Measurements from ENCODE around the gene CDK8. TPM values are rescaled to one million over a fixed set of nuclear protein-coding genes. Genes with fewer than 3 reads are reported as not detected.

Gene CDK8
- total and polyA plus RNA-seq, 2 donors (not counting 3 experiments of a cell fraction or from before 2014, with no cell fraction given) = 12.2 to 13.3 TPM

DNA sequence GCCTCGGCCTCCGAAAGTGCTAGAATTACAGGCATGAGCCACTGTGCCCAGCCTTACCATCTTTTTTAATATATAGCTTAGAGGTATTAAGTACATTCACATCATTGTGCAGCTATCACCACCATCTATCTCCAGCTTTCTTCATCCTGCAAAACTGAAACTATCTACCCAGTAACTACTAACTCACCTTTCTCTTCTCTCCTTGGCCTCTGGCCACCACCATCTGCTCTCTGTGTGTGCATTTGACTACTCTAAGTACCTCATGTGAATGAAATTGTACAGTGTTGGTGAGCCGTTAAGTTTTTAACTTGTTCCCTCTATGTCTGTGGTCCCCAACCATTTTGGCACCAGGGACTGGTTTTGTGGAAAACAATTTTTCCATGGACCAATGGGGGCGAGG, 56.1 kb downstream of the CDK8 start:
- CTCF ChIA-PET = interaction anchor here (1.2 kb wide), 1 partner anchor 125 kb away, joined by 3 read pairs; no protein-coding TSS in a partner anchor
- dilution Hi-C loops (cut with MboI; ENCODE audit: extremely low pct_ligation_motif_present, low sequenced_read_pairs) = no loop called here

More for the DNA sequence above, 56.1 kb downstream of the CDK8 start:
- FAIRE-seq (no peak), DNase-seq (ENCODE audit: low read depth, low spot score) (no peak)
- no peak overlapping the region for H3K27ac ChIP-seq (ENCODE audit: insufficient read depth, low read depth, low read length)
- peaks cover 14% of the 10 kb centered on the region for H3K79me2 ChIP-seq (ENCODE audit: control insufficient read depth, insufficient read depth, low read length)
- POLR2A ChIA-PET = no interaction called here
- H4K20me1 ChIP-seq (replicated peaks; ENCODE audit: control insufficient read depth, extremely low read depth, insufficient read depth, low read length) = peaks cover 2% of the 10 kb centered on the region
- no peaks in the 10 kb centered on the region for H3K36me3 ChIP-seq (ENCODE audit: control insufficient read depth in 2 of 2, extremely low read depth in 1 of 2, insufficient read depth in 2 of 2, low read length in 2 of 2)
- H3K9ac ChIP-seq (replicated peaks; ENCODE audit: extremely low read depth, insufficient read depth, low read length) = no peak overlapping the region
- TF ChIP-seq MYC (IDR thresholded peaks at IDR 0.05; ENCODE audit: low read depth, low read length) (no peak), JUN (IDR thresholded peaks at IDR 0.05; ENCODE audit: borderline replicate concordance, insufficient read depth, insufficient read length, low read depth) (no peak), EZH2 (IDR thresholded peaks at IDR 0.05; ENCODE audit: borderline replicate concordance, low read depth, low read length, severe bottlenecking) (no peak), GATA2 (IDR thresholded peaks at IDR 0.05; ENCODE audit: insufficient read depth, insufficient read length, low read depth, low read length) (no peak), POLR2A (IDR thresholded peaks at IDR 0.05; ENCODE audit: low read depth, low read length) (no peak), CTCF (IDR thresholded peaks at IDR 0.05; ENCODE audit: extremely low read depth in 1 of 2, insufficient read depth in 1 of 2, low read depth in 1 of 2, low read length in 2 of 2) (no peak), FOS (IDR thresholded peaks at IDR 0.05; ENCODE audit: borderline replicate concordance, insufficient read depth, low read length) (no peak), POLR2AphosphoS5 (IDR thresholded peaks at IDR 0.05; ENCODE audit: insufficient read depth, low read depth, low read length) (no peak)
- TF ChIP-seq, protein P1, sequence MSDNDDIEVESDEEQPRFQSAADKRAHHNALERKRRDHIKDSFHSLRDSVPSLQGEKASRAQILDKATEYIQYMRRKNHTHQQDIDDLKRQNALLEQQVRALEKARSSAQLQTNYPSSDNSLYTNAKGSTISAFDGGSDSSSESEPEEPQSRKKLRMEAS (IDR thresholded peaks at IDR 0.05; ENCODE audit: insufficient read depth, insufficient read length) = no peak
- H3K4me2 ChIP-seq (ENCODE audit: insufficient read depth, low read length) = no peak overlapping the region
- H3K4me1 ChIP-seq (ENCODE audit: control insufficient read depth, extremely low read depth, insufficient read depth, low read length) = no peaks in the 10 kb centered on the region
- intact Hi-C loops (cut with micrococcal nuclease) = no loop called here
- no TSS peak for BruUV-seq (replicated peaks)
- H2AFZ ChIP-seq (ENCODE audit: low read depth, low read length) = no peak overlapping the region
- no peaks in the 10 kb centered on the region for H3K27me3 ChIP-seq (ENCODE audit: control insufficient read depth in 2 of 2, insufficient read depth in 2 of 2, low read length in 2 of 2)
- H3K4me3 ChIP-seq (replicated peaks in 1 of 3; ENCODE audit: insufficient read depth in 1 of 3, low read depth in 1 of 3, low read length in 3 of 3) = no peak overlapping the region
- H3K9me3 ChIP-seq (replicated peaks; ENCODE audit: control insufficient read depth, insufficient read depth, low read length) = no peaks in the 10 kb centered on the region
- H3K9me1 ChIP-seq (replicated peaks; ENCODE audit: control insufficient read depth, extremely low read depth, insufficient read depth, low read length) = no peaks in the 10 kb centered on the region
